Fibroblast of lung (primary cell): ENCODE results near the gene FHL3. TPM values are rescaled to one million over a fixed set of nuclear protein-coding genes. Genes with fewer than 3 reads are reported as not detected.
A peak's percentile ranks its signal among the peaks of the same experiment; 100 is the strongest.

Source experiments
- DNase-seq, 2 donors: peaks; one replicate each; pipeline versions ENCODE4 v3.0.0 to v3.0.0-alpha.2; 2010; ENCODE audit warnings: low read depth in 2 of 2
- H2AFZ ChIP-seq: 2 replicates; pipeline ENCODE4 v1.5.1; 2012; ENCODE audit warnings: low read length, control low read depth, inconsistent platforms
- H3K27ac ChIP-seq: 2 replicates; pipeline ENCODE4 v1.5.1; 2011; ENCODE audit warnings: low read length, control low read depth; ENCODE audit not compliant: insufficient read depth
- H3K27me3 ChIP-seq: 2 replicates; pipeline ENCODE4 v1.5.1; 2011; ENCODE audit warnings: mild to moderate bottlenecking, low read length; ENCODE audit not compliant: control insufficient read depth, insufficient read depth
- H3K36me3 ChIP-seq: 2 replicates; pipeline ENCODE4 v1.5.1; 2011; ENCODE audit warnings: low read length; ENCODE audit not compliant: control insufficient read depth, insufficient read depth
- H3K4me1 ChIP-seq: 2 replicates; pipeline ENCODE4 v1.5.1; 2011; ENCODE audit warnings: low read length; ENCODE audit not compliant: control insufficient read depth, insufficient read depth; ENCODE audit errors: extremely low read depth
- H3K4me2 ChIP-seq: 2 replicates; pipeline ENCODE4 v1.5.1; 2011; ENCODE audit warnings: low read length, control low read depth; ENCODE audit not compliant: insufficient read depth; ENCODE audit errors: extremely low read depth
- H3K4me3 ChIP-seq, 4 experiments: fragments of 200-600 bp in 1 of 4; sonication (generic) in 1 of 4; replicated peaks in 1 of 4; 2 replicates each; pipeline ENCODE4 v1.5.1; 2011 to 2016; ENCODE audit warnings: low read length in 4 of 4, low read depth in 3 of 4, mild to moderate bottlenecking in 3 of 4, control low read depth in 2 of 4, inconsistent platforms in 1 of 4, mixed read lengths in 1 of 4; ENCODE audit not compliant: insufficient read depth in 1 of 4; ENCODE audit errors: control extremely low read depth in 1 of 4
- H3K79me2 ChIP-seq: 2 replicates; pipeline ENCODE4 v1.5.1; 2012; ENCODE audit warnings: mild to moderate bottlenecking, low read length, inconsistent platforms; ENCODE audit not compliant: control insufficient read depth, insufficient read depth
- H3K9ac ChIP-seq: 2 replicates; pipeline ENCODE4 v1.5.1; 2011; ENCODE audit warnings: mild to moderate bottlenecking, low read length, control low read depth; ENCODE audit not compliant: insufficient read depth
- H3K9me3 ChIP-seq: 2 replicates; pipeline ENCODE4 v1.5.1; 2012; ENCODE audit warnings: low read depth, low read length; ENCODE audit not compliant: control insufficient read depth, insufficient read depth
- H4K20me1 ChIP-seq: 2 replicates; pipeline ENCODE4 v1.5.1; 2011; ENCODE audit warnings: low read length; ENCODE audit not compliant: control insufficient read depth, insufficient read depth; ENCODE audit errors: extremely low read depth
- CTCF ChIP-seq, 2 donors: IDR thresholded peaks in 1 of 2; conservative IDR thresholded peaks in 1 of 2; 1 replicate in 1 of 2; 2 replicates in 1 of 2; pipeline ENCODE4 v1.5.1; 2011 to 2012; ENCODE audit warnings: low read length in 2 of 2, control low read depth in 1 of 2, inconsistent platforms in 1 of 2, low read depth in 1 of 2, mild to moderate bottlenecking in 1 of 2
- EZH2 ChIP-seq: IDR thresholded peaks from 2 replicates; pipeline ENCODE4 v1.5.1; 2012; ENCODE audit warnings: low read length, control low read depth, mild to moderate bottlenecking; ENCODE audit errors: missing control alignments
- polyA plus RNA-seq, 2 donors: library from polyadenylated mRNA; depleted of rRNA in 1 of 2; stranded (reverse) in 1 of 2; unstranded in 1 of 2; fragments of >200 nt; gene quantifications; 2 replicates each; pipeline ENCODE4 v1.2.1, GENCODE V29; 2011 to 2012; ENCODE audit warnings: missing spikeins in 1 of 2
- total RNA-seq: library from RNA; depleted of rRNA; stranded (reverse); fragments of >200 nt; gene quantifications from 2 replicates; pipeline ENCODE4 v1.2.1, GENCODE V29; 2014

The FHL3 gene
- total and polyA plus RNA-seq, 2 donors (not counting 1 experiment from before 2014, with no cell fraction given), result 13.9 to 25.0 TPM

- H3K4me1 ChIP-seq, result peaks cover 9% of the 10 kb centered on the region
- H3K9me3 ChIP-seq, result no peaks in the 10 kb centered on the region
- no peak for TF ChIP-seq EZH2
- no peak for TF ChIP-seq CTCF (conservative IDR thresholded peaks at IDR 0.05 in 1 of 2, IDR thresholded peaks at IDR 0.05 in 1 of 2; ENCODE audit: low read depth in 1 of 2, low read length in 2 of 2)
- peak overlapping the region; percentile 69 for H3K27ac ChIP-seq
- H3K79me2 ChIP-seq, result no peaks in the 10 kb centered on the region
- H3K9ac ChIP-seq, result no peak overlapping the region
- peak; percentile 42 to 97 for DNase-seq
- H2AFZ ChIP-seq, result no peak overlapping the region
- H3K27me3 ChIP-seq, result no peaks in the 10 kb centered on the region
- peaks cover 9% of the 10 kb centered on the region for H3K36me3 ChIP-seq
- no peaks in the 10 kb centered on the region for H4K20me1 ChIP-seq
- peak overlapping the region; percentile 40 for H3K4me2 ChIP-seq
- no peak overlapping the region for H3K4me3 ChIP-seq
These were observed 46.6 kb downstream of the FHL3 start for GRCh38 chr1:37958690-37959089.

- Histone ChIP-seq H3K9ac (no peak overlapping the region), H3K9me3 (no peaks in the 10 kb centered on the region), H3K4me3 (no peak overlapping the region), H3K4me2 (no peak overlapping the region), H3K4me1 (peaks cover 9% of the 10 kb centered on the region), H3K79me2 (no peaks in the 10 kb centered on the region), H3K27me3 (no peaks in the 10 kb centered on the region), H2AFZ (no peak overlapping the region), H3K27ac (no peak overlapping the region), H4K20me1 (no peaks in the 10 kb centered on the region), H3K36me3 (peaks cover 7% of the 10 kb centered on the region)
- no peak for DNase-seq
- TF ChIP-seq CTCF (conservative IDR thresholded peaks at IDR 0.05 in 1 of 2, IDR thresholded peaks at IDR 0.05 in 1 of 2; ENCODE audit: low read depth in 1 of 2, low read length in 2 of 2) (no peak), EZH2 (no peak)
These were observed 49.6 kb downstream of the FHL3 start for GRCh38 chr1:37955685-37956084.

GRCh38 chr1:37954316-37954971 is 50.9 kb downstream of the FHL3 start:
- Histone ChIP-seq H2AFZ (no peak overlapping the region), H3K79me2 (no peaks in the 10 kb centered on the region)

More at GRCh38 chr1:37954316-37954971, 50.9 kb downstream of the FHL3 start:
- Histone ChIP-seq H3K36me3 (peaks cover 7% of the 10 kb centered on the region), H3K4me1 (peaks cover 9% of the 10 kb centered on the region), H3K4me3 (no peak overlapping the region), H3K27ac (no peak overlapping the region), H3K9me3 (no peaks in the 10 kb centered on the region), H3K4me2 (no peak overlapping the region), H3K9ac (no peak overlapping the region), H4K20me1 (no peaks in the 10 kb centered on the region), H3K27me3 (no peaks in the 10 kb centered on the region)
- no peak for DNase-seq
- TF ChIP-seq CTCF (conservative IDR thresholded peaks at IDR 0.05 in 1 of 2, IDR thresholded peaks at IDR 0.05 in 1 of 2; ENCODE audit: low read depth in 1 of 2, low read length in 2 of 2) (no peak), EZH2 (no peak)
